CD4-positive, CD25-positive, alpha-beta regulatory T cell (primary cell): ENCODE data around the gene IFT80. TPM values are rescaled to one million over a fixed set of nuclear protein-coding genes. Genes with fewer than 3 reads are reported as not detected.
A peak's percentile ranks its signal among the peaks of the same experiment; 100 is the strongest.

ENCODE experiments used
- ATAC-seq, 2 donors: fragments of 150-1000 bp; cut with Tn5 transposase; one replicate each; pipeline ENCODE4 v1.10.0; 2021; ENCODE audit warnings: low read depth in 2 of 2, moderate number of reproducible peaks in 2 of 2, moderate library complexity in 1 of 2
- DNase-seq, 3 donors: peaks; one replicate each; pipeline versions ENCODE4 v3.0.0 to v3.0.0-alpha.2; 2012 to 2022; ENCODE audit warnings: mixed read lengths in 1 of 3
- H3K27ac ChIP-seq: one replicate; pipeline ENCODE4 v1.7.0; 2013; ENCODE audit warnings: mild to moderate bottlenecking, low read length; ENCODE audit not compliant: insufficient read depth, poor library complexity, severe bottlenecking
- H3K27me3 ChIP-seq: one replicate; pipeline ENCODE4 v1.7.0; 2013; ENCODE audit warnings: low read length; ENCODE audit not compliant: control insufficient read depth, insufficient read depth
- H3K36me3 ChIP-seq: one replicate; pipeline ENCODE4 v1.7.0; 2013; ENCODE audit warnings: mild to moderate bottlenecking, low read length, moderate library complexity; ENCODE audit not compliant: control insufficient read depth, insufficient read depth
- H3K4me1 ChIP-seq: 2 replicates; pipeline ENCODE4 v1.7.0; 2013; ENCODE audit warnings: mild to moderate bottlenecking, low read length; ENCODE audit not compliant: insufficient read depth, control insufficient read depth, poor library complexity, severe bottlenecking
- H3K4me3 ChIP-seq: one replicate; pipeline ENCODE4 v1.7.0; 2013; ENCODE audit warnings: low read depth, mild to moderate bottlenecking, low read length, moderate library complexity
- H3K9me3 ChIP-seq, 2 experiments: 1 replicate in 1 of 2; 2 replicates in 1 of 2; pipeline ENCODE4 v1.7.0; 2013; ENCODE audit warnings: low read length in 2 of 2, mild to moderate bottlenecking in 1 of 2, moderate library complexity in 1 of 2; ENCODE audit not compliant: control insufficient read depth in 2 of 2
- H3K27ac Mint-ChIP-seq, 3 donors: one replicate each; pipeline ENCODE4 v1.8.0; 2020 to 2022; ENCODE audit warnings: mild to moderate bottlenecking in 3 of 3, mixed read lengths in 3 of 3, moderate library complexity in 2 of 3
- H3K27me3 Mint-ChIP-seq: one replicate; pipeline ENCODE4 v1.8.0; 2022; ENCODE audit warnings: mild to moderate bottlenecking, mixed read lengths
- H3K36me3 Mint-ChIP-seq: one replicate; pipeline ENCODE4 v1.8.0; 2020; ENCODE audit warnings: mixed read lengths
- H3K4me1 Mint-ChIP-seq, 4 donors: one replicate each; pipeline ENCODE4 v1.8.0; 2020 to 2022; ENCODE audit warnings: mixed read lengths in 4 of 4, mild to moderate bottlenecking in 1 of 4
- H3K4me3 Mint-ChIP-seq, 4 donors: one replicate each; pipeline ENCODE4 v1.8.0; 2020 to 2022; ENCODE audit warnings: mild to moderate bottlenecking in 4 of 4, mixed read lengths in 4 of 4, moderate library complexity in 3 of 4
- H3K9me3 Mint-ChIP-seq, 7 donors: one replicate each; pipeline ENCODE4 v1.8.0; 2020 to 2022; ENCODE audit warnings: mixed read lengths in 7 of 7, mild to moderate bottlenecking in 3 of 7, moderate library complexity in 2 of 7
- polyA plus RNA-seq, 4 donors: library from polyadenylated mRNA; unstranded; fragments of 300-500 nt; fragmentation: Illumina TruSeq; gene quantifications; one replicate each; pipeline ENCODE4 v1.2.3, GENCODE V29; 2021
- total RNA-seq: library from RNA; stranded (reverse); gene quantifications from one replicate; pipeline ENCODE4 v1.2.3, GENCODE V29; 2022

Gene IFT80
- total and polyA plus RNA-seq, 5 donors from 2014 or later: 3.0 to 35.7 (median 6.3) TPM

GRCh38 chr3:160384639-160385318 lies 14.2 kb downstream of the IFT80 start:
- ATAC-seq: no peak

DNA sequence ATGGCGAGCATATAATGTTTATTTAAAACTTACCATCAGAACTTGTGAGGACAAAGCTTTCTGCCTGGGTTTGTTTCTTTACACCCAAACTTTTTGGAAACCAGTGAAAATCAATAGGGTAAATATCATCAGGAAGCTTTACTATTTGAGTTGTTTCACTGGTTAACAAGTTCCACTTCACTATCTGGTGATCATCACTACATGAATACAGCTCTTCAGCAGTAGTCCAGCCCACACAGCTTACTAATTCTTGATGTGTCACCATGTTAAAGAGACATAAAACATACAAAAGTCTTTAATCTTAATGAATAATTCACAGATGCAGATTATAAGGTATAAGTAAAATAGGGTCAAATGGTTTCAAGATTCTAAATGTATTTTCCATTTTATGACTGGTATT lies 17.6 kb downstream of the IFT80 start:
- H3K4me3 ChIP-seq: no peak overlapping the region
- no peaks in the 10 kb centered on the region for H3K27me3 ChIP-seq
- peaks cover 8% of the 10 kb centered on the region for H3K36me3 ChIP-seq
- no peaks in the 10 kb centered on the region for H3K4me1 ChIP-seq
- no peak overlapping the region for H3K27ac ChIP-seq
- Mint-ChIP-seq H3K9me3 (no peaks in the 10 kb centered on the region), H3K36me3 (peaks cover 42% of the 10 kb centered on the region), H3K27me3 (no peaks in the 10 kb centered on the region), H3K4me1 (peaks cover 0 to 12% (median 4%) of the 10 kb centered on the region in 4 donors), H3K27ac (no peak overlapping the region), H3K4me3 (no peak overlapping the region)
- ATAC-seq (no peak), DNase-seq (no peak)
- no peaks in the 10 kb centered on the region for H3K9me3 ChIP-seq

More at GRCh38 chr3:160384639-160385318, 14.2 kb downstream of the IFT80 start:
- Mint-ChIP-seq H3K27ac (no peak overlapping the region), H3K4me3 (no peak overlapping the region), H3K9me3 (no peaks in the 10 kb centered on the region), H3K4me1 (peaks cover 4 to 20% (median 6%) of the 10 kb centered on the region in 4 donors), H3K36me3 (peaks cover 46% of the 10 kb centered on the region), H3K27me3 (no peaks in the 10 kb centered on the region)
- no peaks in the 10 kb centered on the region for H3K4me1 ChIP-seq
- no peaks in the 10 kb centered on the region for H3K27me3 ChIP-seq
- H3K9me3 ChIP-seq: no peaks in the 10 kb centered on the region
- H3K4me3 ChIP-seq: no peak overlapping the region
- no peak for DNase-seq
- no peak overlapping the region for H3K27ac ChIP-seq
- H3K36me3 ChIP-seq: peaks cover 2% of the 10 kb centered on the region

GRCh38 chr3:160379628-160380214 lies 19.3 kb downstream of the IFT80 start:
- H3K36me3 ChIP-seq: peaks cover 22% of the 10 kb centered on the region
- H3K4me1 Mint-ChIP-seq: peaks cover 0 to 6% (median 1%) of the 10 kb centered on the region in 4 donors
- no peaks in the 10 kb centered on the region for H3K27me3 Mint-ChIP-seq
- no peak for DNase-seq
- H3K4me1 ChIP-seq: no peaks in the 10 kb centered on the region
- no peaks in the 10 kb centered on the region for H3K9me3 Mint-ChIP-seq
- no peak overlapping the region for H3K27ac ChIP-seq
- no peaks in the 10 kb centered on the region for H3K27me3 ChIP-seq
- no peak for ATAC-seq
- H3K9me3 ChIP-seq: no peaks in the 10 kb centered on the region
- H3K36me3 Mint-ChIP-seq: peaks cover 38% of the 10 kb centered on the region
- no peak overlapping the region for H3K4me3 ChIP-seq
- no peak overlapping the region for H3K4me3 Mint-ChIP-seq
- no peak overlapping the region for H3K27ac Mint-ChIP-seq

GRCh38 chr3:160378331-160379109 lies 20.5 kb downstream of the IFT80 start:
- Mint-ChIP-seq H3K27me3 (no peaks in the 10 kb centered on the region), H3K9me3 (no peaks in the 10 kb centered on the region), H3K4me1 (peaks cover 0 to 5% (median 3%) of the 10 kb centered on the region in 4 donors), H3K36me3 (peaks cover 47% of the 10 kb centered on the region), H3K4me3 (no peak overlapping the region), H3K27ac (no peak overlapping the region)
- no peak for DNase-seq
- no peak overlapping the region for H3K27ac ChIP-seq
- H3K4me3 ChIP-seq: no peak overlapping the region
- H3K9me3 ChIP-seq: no peaks in the 10 kb centered on the region
- peaks cover 29% of the 10 kb centered on the region for H3K36me3 ChIP-seq
- no peak for ATAC-seq
- H3K27me3 ChIP-seq: no peaks in the 10 kb centered on the region
- H3K4me1 ChIP-seq: no peaks in the 10 kb centered on the region

DNA sequence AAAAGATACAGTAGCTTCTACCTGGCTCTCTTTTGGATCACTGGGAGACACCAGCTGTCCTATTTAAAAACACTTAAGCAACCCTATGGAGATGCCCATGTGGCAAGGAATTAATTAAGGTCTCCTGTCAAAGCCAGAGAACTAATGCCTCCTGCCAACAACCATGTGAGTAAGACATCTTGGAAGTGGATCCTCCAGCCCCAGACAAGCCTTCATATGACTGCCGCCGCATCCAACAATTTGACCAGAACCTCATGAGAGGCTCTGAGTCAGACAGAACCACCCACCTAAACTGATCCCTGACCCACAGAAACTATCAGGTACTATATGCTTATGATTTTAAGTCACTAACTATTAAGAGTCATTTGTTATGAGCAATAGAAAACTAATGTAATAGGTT lies 22.3 kb downstream of the IFT80 start:
- DNase-seq (no peak), ATAC-seq (no peak)
- no peaks in the 10 kb centered on the region for H3K9me3 Mint-ChIP-seq
- H3K36me3 Mint-ChIP-seq: peaks cover 42% of the 10 kb centered on the region
- no peaks in the 10 kb centered on the region for H3K27me3 Mint-ChIP-seq
- peaks cover 0 to 5% (median 3%) of the 10 kb centered on the region in 4 donors for H3K4me1 Mint-ChIP-seq
- H3K36me3 ChIP-seq: peaks cover 29% of the 10 kb centered on the region
- no peaks in the 10 kb centered on the region for H3K9me3 ChIP-seq
- H3K27ac Mint-ChIP-seq: peak overlapping the region in 1 of 3 donors; percentile 67
- H3K4me1 ChIP-seq: no peaks in the 10 kb centered on the region
- H3K4me3 Mint-ChIP-seq: no peak overlapping the region
- H3K27me3 ChIP-seq: no peaks in the 10 kb centered on the region
- H3K4me3 ChIP-seq: no peak overlapping the region
- no peak overlapping the region for H3K27ac ChIP-seq

DNA sequence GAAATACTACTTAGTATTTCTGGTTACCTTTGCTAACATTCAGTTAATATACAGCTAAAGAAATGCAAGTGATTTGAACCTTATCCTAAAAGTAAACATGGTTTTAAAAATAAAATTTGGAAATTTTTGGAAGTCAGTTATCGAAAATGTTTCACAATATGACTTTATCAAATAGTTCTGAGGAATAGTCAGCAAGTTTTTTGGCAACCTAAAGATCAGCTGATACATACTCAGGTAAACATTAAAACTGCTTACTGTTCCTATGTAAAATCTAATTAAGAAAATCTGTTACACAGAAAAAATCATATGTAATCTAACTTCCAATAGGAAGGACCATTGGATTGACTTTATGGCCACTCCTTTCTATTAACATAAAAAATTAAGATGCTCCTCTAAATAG lies 24.1 kb downstream of the IFT80 start:
- H3K27ac Mint-ChIP-seq: no peak overlapping the region

GRCh38 chr3:160374472-160374871 lies 24.6 kb downstream of the IFT80 start:
- H3K4me3 Mint-ChIP-seq: no peak overlapping the region
- no peaks in the 10 kb centered on the region for H3K27me3 Mint-ChIP-seq
- DNase-seq: no peak
- no peak overlapping the region for H3K27ac ChIP-seq
- peaks cover 6% of the 10 kb centered on the region for H3K4me1 ChIP-seq
- no peaks in the 10 kb centered on the region for H3K27me3 ChIP-seq
- H3K9me3 Mint-ChIP-seq: no peaks in the 10 kb centered on the region
- H3K9me3 ChIP-seq: no peaks in the 10 kb centered on the region
- no peak overlapping the region for H3K4me3 ChIP-seq
- no peak for ATAC-seq
- H3K36me3 ChIP-seq: peaks cover 26% of the 10 kb centered on the region
- H3K27ac Mint-ChIP-seq: peak overlapping the region in 1 of 3 donors; percentile 59
- peaks cover 13 to 18% (median 16%) of the 10 kb centered on the region in 4 donors for H3K4me1 Mint-ChIP-seq
- H3K36me3 Mint-ChIP-seq: peaks cover 30% of the 10 kb centered on the region

More for the DNA sequence above, 24.1 kb downstream of the IFT80 start:
- Mint-ChIP-seq H3K4me3 (no peak overlapping the region), H3K9me3 (no peaks in the 10 kb centered on the region), H3K36me3 (peaks cover 35% of the 10 kb centered on the region), H3K4me1 (peaks cover 12 to 14% (median 13%) of the 10 kb centered on the region in 4 donors), H3K27me3 (no peaks in the 10 kb centered on the region)
- H3K36me3 ChIP-seq: peaks cover 27% of the 10 kb centered on the region
- no peak overlapping the region for H3K27ac ChIP-seq
- H3K27me3 ChIP-seq: no peaks in the 10 kb centered on the region
- peaks cover 1% of the 10 kb centered on the region for H3K4me1 ChIP-seq
- DNase-seq (no peak), ATAC-seq (no peak)
- H3K9me3 ChIP-seq: no peaks in the 10 kb centered on the region
- H3K4me3 ChIP-seq: no peak overlapping the region
